Measurements from ENCODE around the gene ELAVL1.

Gene ELAVL1

DNA sequence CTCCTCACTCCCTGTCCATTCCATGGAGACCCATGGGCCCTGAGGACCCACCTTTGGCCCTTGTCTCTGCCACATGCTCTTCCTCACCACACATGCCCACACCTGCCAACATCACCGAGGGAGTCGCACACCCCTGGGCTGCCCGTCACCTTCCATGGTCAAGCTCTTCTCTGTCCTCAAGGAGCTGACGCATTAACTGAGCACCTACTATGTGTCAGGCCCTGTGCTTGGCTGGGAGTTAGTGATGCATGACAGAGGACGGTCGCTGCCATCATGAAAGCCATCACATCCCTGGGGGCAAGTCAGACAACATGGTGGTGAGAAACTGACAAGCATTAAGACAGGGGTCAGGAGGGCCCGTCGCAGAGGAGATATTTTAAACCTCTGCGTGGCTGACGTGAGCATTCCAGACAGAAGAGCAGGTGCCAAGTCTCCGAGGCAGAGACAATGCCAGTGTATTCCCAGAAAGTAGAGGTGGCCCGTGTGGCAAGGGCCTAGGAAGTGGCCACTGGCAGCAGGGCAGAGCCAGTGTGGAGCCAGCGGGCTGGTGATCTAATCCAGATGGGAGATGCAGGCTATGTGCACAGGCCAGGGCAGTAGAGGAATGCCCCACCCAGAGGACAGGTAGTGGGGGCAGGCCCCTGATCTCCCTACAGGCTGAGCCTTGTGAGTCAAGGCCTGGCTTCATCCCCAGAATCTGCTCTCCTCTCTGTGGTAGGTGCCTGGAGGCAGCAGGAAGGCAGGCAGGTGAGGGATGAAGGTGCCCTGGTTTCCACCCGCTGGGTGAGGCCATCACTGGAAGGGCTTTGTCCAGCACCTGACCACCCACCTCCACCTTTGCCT, 21.2 kb downstream of the ELAVL1 start:
- no peak for DNase-seq

DNA sequence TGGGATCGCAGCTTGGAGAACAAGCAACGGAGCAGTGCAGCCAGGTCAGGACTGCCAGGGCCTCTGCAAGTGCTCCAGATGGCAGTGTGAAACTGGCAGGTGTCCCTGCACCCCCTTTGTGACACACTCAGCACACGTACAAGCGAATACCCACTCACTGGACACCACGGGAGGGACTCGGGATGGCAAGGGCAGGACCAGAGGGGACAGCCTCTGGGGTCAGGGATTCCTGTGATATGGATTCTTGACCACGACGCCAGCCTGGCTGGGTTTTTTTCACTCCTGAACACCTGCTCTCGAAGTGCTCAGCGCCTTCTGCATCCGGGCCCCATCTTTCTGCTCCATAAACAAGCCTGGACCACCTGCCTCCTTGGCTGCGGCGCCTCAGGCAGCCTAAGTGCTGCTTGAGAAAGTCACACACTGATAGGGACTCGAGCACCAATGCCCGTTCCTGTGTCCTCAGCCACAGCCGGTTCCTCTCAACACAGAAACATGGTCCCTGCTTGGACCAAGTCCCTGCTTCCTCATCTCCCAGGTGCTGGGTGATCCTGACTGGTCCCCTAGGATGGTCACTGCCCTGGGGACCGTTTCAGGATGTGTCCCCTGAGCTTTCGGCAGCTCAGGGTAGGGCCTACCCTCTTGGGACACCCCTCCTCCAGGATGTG, 22.0 kb downstream of the ELAVL1 start:
- no peak for DNase-seq

DNA sequence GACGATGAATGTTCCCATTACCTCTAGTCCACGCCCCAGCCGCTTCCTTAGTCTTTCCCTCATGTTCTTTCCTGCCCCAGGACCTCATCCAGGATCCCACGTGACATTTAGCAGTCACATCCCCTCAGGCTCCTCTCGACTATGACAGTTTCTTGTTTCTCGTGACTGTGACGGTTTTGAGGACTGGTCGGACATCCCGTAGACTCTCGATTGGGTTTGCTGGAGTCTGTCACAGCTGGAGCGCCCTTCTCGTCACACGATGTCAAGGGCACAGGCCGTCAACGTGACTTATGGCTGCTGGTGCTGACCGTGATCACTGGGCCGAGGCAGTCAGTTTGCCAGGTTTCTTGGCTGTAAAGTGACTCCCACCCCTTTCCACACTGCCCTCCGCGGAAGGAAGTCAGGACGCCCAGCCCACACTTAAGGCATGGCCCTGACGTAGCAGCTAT, 22.8 kb downstream of the ELAVL1 start:
- DNase-seq = no peak

DNA sequence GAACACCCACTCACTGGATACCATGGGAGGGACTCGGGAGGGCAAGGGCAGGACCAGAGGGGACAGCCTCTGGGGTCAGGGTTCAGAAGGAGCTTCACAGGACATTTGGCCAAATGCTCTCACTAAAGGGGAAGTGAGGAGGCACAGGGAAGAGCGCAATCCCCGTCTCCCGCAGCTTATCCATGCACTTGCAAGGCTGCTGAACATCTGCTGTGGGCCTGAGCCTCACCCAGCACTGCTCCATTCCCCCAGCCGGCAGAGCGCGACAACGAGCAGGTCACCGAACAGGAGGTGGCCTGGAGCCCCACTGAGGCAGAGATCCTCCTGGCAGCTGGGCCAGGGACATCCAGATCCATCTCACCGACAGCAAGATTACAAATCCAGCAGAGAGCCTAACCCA, 23.3 kb downstream of the ELAVL1 start:
- no peak for DNase-seq

DNA sequence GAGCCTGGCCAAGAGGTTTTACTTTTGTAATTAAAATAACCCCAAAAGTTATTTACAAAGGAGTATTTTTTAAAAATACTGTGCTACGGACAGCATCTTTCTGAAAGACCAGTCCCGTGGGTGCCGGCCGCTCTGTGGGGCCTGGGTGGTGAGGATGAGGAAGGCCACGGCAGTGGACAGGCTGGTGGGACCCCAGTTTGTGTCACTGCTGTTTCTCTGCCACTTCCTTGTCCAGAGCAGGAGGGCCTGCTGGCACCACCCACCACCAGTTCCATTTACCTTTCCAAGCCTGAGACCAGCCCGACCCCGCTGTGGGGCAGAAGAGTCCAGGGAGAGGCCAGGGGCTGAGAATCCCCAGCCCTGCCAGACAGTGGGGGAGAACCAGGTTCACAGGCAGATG, 23.8 kb downstream of the ELAVL1 start:
- DNase-seq = no peak

GRCh38 chr19:7981199-7981598, 24.2 kb downstream of the ELAVL1 start:
- DNase-seq = no peak

GRCh38 chr19:7980635-7981121, 24.8 kb downstream of the ELAVL1 start:
- no peak for DNase-seq

DNA sequence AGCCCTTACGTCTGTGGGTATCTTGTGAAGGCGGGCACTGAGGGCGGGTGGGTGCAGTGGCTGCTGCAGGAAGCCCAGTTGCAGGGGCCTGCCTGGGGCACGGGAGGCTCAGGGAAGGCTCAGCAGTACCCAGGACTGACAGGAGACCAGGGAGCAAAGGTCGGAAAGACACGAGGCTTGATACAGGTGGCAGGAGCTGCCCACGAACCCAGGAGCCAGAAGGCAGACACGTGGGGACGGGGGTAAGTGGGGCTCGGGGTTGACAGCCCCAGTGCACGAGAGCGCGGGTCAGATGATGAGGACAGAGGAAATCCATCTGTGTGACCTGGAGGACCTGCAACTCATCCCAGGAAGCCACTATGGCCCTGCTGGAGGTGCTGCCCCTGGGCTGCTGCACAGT, 25.3 kb downstream of the ELAVL1 start:
- DNase-seq = no peak

DNA sequence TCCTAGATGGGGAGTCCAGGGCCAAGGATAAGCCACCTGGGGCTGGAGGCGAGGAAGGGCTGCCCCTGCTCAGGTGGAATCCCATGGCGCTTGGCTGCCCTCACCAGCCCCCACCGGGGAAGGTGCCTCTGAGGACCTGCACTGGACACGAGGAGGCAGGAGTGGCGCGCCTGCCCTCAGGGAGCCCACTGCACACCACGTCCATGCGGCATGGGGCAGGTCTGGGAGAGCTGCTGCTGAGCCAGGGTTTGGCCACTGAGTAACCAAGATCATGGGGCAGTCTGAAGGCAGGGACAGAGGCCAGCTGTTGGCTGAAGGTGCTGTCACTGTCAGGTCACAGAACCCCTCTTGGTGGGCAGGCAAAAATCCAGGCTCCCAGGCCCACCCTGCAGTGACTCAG, 25.9 kb downstream of the ELAVL1 start:
- DNase-seq = no peak

GRCh38 chr19:7979011-7979410, 26.4 kb downstream of the ELAVL1 start:
- no peak for DNase-seq

DNA sequence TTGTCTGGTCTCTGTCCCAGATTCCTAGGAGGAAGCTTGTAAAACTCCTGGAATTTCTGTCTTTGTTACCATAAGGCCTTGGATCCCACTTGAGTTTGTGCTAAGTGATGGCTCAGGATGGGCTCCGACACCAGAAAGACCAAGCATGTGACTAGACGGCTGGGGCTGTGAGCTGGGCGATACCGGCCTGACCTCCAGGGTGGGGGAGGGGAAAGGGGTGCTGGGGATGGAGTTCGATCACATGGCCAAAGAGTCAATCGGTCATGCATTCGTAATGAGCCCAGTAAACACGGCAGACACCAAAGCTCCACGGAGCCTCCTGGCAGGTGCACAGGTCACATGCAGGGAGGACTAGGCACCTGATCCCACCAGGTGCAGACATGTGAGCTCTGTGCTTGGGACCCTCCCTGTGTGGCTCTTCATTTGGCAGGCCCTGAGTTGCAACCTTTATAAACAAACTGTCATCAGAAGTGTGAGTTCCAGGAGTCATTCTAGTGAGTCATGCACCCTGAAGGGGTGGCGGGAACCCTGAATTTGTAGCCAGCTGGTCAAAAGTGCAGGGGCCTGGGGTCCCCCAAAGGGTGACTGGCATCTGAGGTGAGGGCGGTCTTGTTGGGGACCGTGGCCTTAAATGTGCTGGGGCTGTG, 27.1 kb downstream of the ELAVL1 start:
- no peak for DNase-seq

DNA sequence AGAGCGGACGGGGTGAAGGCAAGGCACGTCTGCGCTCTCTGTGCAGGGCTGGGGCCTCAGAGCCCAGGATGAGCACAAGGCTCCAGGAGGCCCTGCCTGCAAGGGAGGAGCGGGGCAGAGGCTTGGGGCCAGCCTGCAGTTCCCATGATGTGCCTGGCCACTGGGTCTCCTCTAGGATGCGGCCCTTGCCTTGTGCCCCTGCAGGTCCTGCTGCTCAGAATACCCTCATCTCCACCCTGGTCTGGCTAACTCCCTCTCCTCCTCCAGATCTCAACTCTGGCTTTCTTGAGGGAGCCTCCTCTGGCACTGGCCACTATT, 27.8 kb downstream of the ELAVL1 start:
- no peak for DNase-seq

DNA sequence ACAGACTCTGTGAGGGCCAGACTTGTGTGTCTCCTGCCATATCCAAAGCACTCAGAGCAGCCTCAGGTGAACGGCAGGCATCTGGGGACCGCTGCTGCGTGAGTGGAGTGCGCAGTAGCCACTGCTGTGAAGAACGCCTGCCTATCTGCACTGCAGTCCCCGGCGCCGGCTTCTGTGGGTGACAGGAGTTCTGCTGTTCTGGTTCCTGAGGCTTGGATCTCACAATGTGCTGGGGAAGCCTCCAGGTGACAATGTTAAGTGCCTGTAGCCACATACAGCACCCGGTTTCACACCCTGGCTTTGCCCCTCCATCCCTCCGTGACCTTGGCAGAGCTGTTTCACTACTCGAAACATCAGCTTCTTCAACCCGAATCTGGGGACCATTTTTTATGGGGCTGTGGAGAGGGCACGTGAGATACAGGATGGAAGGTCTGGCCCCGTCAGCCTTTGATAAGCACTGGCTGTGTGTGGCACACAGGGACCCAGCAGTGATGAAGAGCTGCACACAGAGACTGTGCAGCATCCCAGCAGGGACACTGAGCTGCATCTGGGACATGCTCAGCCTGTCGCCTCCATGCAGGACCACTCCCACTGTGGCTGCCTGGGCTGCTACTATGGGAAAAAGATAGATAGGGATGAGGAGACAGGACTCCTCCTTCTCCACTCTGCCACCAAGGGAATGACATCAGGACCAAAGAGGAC, 28.3 kb downstream of the ELAVL1 start:
- DNase-seq = no peak

GRCh38 chr19:7976461-7976860, 29.0 kb downstream of the ELAVL1 start:
- no peak for DNase-seq

GRCh38 chr19:7975037-7975436, 30.4 kb downstream of the ELAVL1 start:
- no peak for DNase-seq

DNA sequence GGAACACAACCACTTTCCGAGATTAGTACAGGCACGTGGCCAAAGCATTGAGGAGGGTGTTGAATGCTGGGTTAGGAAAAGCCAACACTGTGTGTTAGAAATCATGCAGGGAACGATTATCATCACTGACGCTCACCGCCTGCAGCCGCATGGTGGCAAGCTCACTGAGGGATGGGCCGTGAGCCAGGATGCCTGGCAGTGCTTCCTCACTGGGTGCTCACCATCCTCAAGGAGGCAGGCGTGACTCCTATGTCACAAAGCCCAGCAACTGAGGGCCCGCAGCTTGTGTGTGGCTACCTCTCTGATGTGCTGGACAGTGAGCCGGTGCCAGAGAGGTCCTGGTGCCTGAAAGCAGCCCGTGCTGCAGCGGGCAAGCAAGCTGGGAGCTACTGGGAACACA, 31.6 kb downstream of the ELAVL1 start:
- DNase-seq = no peak

DNA sequence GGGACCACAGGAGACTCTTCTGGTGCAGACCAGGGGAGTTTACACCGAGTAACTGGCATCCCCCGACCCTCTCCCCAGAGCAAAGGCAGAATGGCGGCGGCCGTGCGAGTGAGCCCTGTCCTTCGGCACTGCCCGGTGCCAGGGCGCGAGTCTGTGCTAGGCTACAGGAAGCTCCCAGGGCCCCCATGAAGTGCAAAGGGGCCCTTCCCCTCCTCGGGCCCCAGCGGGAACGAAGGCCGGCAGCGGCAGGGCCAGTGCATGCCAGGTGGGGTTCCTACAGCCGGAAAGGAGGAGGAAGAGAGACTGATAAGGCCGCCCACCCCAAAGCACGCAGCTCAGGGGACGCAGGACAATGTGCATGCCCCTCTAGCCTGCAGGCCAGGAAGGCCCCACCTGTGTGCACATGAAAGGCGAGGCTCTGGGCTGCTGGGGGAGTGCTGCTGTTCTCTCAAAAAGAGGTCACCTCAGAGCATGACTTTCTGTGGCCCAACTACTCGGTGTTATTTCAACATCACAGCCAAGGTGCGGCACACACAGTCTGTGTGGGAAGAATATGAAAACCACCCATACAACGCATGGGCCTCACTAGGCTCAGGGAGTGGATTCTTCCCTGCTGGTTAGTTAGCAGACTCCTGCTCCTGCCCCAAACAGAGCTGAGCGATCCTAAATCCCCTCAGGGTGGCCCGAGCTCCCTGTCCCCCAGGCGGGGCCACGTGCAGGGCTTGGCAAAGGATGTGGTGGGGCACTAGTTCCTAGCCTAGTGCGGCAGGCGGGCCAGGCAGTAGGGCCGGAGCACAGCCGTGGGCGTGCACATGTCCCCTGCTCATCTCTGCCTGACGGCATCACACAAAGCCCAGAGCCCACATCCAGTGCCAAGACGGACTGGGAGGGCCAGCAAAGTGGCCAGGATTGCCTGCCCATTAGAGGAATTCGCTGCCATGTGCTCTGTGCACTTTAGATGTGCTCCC, 33.6 kb downstream of the ELAVL1 start:
- DNase-seq = no peak

DNA sequence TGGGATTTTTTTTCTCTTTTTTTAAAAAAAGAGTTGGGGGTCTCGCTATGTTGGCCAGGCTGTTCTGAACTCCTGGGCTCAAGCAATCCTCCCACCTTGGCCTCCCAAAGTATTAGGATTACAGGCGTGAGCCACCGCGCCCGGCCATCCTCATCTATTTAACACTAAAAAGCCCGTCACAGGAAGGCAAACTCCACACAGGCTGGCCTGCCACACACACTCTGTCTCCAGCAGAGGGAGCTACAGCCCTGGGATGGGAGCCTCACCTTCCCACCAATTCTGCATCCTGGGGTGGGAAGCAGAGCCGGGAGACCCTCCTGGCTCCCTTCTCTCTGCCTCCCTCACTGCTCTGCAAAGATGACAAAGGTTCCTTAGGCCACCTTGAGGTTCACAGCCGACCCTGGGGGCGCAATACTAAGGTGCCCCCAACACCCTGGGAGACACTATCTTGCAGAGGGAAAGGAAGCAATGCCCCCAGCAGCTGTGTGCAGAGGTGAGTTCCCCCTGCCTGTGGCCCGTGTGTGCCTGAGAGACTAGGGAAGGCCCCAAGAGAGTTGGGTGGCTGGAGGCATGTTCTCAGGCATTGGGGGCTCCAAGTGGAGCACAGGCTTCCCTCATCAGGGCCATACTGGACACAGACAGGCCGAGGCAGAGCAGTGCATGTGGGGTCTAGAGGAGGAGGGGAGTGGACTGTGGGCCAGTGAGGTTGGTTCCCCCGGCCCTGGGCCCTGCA, 34.6 kb downstream of the ELAVL1 start:
- no peak for DNase-seq

- no peak for DNase-seq
Measured at GRCh38 chr19:7969555-7969939, 35.9 kb downstream of the ELAVL1 start.

- no peak for DNase-seq
Measured at GRCh38 chr19:7968796-7969554, 36.5 kb downstream of the ELAVL1 start.
